ENCODE data around the gene IQSEC3.
"Not testable (repeated sequence)": the region's sequence is repeated elsewhere in the genome, so short reads cannot be mapped to it uniquely, and the experiment has no call there.

Gene IQSEC3

DNA sequence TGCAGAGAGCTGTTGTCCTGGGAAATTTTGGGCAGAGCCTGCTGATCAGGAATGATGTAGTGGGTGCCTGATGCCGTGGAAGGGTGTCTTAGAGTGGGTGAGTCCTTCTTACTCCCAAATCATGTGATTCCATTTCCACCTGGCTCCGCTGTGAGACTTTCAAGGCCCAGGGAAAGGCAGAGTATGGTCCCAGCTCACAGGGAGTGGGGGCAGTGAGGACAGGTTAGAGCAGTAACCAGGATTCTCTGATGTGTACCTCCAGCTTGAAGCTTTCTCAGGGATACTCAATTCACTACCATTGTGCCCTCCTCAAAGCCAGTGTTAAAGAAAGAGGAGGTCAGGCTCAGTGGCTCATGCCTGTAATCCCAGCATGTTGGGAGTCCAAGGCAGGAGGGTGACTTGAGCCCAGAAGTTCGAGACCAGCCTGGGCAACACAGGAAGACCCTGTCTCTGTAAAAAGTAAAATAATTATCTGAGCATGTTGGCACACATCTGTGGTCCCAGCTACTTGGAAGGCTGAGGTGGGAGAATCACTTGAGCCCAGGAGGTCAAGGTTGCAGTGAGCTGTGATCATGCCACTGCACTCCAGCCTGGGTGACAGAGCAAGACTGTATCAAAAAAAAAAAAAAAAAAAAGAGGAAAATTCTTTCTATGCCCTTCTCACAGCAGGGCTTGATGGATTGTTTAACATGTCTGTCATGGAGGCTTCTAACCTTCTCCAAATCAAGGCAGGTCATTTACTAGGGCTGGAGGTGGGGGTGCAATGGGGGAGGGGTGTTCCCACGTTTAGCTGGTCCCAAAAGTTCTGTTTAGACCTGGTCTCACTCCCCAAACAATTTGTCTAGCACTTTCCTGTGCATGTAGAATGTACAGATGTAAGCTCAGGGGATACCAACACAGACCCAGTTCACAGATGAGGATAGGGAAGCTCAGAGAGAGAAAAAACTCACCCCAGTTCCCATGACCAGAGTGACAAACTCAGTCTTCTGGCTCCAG, 12.5 kb upstream of the IQSEC3 start:
- DNase-seq, result no peak

DNA sequence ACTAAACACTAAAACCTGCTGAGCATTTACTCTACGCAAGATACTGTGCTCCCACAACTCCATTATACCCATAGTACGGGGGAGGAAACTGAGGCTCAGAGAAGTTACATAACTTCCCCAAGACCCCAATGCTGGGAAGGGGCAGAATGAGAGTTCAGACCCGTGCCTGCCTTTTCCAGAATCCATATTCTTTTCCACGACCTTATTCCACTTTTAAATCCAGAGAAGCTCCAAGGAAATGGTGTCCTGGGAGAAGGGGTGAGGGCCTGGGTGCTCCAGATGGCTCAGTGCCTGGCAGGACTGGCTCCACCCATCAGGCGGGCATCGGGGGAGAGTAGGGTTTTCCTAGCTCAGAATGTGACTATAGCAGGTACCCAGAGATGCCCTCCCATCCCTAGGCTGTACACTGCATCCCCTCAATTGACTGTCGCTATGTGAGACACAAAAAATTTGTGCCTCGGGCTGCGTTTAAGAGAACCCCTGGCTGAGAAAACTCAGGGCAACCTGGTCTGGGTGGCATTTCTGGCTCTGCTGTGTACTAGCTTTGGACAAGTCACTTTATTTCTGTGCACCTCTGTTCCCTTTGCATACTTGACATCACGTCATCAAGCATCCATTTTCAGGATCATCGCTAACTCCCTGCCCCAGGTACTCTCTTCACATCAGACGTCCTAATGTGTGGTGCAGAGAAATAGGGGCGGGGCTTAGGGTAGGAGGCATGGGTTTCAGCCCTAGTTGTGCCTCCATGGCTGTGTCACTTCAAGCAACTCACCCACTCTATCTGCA, 11.6 kb upstream of the IQSEC3 start:
- no peak for DNase-seq

- no peak for DNase-seq
These were observed 9.8 kb upstream of the IQSEC3 start for GRCh38 chr12:56683-57346.

DNA sequence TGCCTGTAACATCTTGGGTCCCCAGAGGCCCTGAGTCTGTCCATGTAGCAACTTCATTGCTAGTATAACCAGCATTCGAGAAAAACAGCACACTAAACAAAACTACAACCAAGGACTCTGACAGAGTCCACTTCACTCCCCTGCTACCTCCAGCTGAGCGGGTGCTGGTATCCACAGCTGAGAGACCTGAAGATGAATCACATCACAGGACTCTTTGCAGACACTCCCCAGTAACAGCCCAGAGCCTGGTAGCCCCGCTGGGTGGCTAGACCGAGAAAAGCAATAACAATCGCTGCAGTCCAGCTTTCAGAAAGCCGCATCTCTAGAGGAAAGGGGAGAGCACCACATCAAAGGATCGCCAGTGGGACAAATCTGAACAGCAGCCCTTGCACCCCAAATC, 9.0 kb upstream of the IQSEC3 start:
- no peak for DNase-seq

DNA sequence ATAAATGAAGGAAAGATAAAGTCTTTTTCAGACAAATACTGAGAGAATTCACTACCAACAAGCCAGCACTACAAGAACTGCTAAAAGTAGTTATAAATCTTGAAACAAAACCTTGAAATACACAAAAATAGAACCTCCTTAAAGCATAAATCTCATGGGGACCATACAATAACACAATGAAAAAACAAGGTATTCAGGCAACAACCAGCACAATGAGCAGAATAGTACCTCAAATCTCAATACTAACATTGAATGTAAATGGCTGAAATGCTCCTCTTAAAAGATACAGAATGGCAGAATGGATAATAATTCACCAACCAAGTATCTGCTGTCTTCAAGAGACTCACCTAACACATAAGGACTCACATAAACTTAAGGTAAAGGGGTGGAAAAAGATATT, 7.7 kb upstream of the IQSEC3 start:
- no peak for DNase-seq

GRCh38 chr12:61845-62244, 4.7 kb upstream of the IQSEC3 start:
- DNase-seq, result not testable (repeated sequence)

DNA sequence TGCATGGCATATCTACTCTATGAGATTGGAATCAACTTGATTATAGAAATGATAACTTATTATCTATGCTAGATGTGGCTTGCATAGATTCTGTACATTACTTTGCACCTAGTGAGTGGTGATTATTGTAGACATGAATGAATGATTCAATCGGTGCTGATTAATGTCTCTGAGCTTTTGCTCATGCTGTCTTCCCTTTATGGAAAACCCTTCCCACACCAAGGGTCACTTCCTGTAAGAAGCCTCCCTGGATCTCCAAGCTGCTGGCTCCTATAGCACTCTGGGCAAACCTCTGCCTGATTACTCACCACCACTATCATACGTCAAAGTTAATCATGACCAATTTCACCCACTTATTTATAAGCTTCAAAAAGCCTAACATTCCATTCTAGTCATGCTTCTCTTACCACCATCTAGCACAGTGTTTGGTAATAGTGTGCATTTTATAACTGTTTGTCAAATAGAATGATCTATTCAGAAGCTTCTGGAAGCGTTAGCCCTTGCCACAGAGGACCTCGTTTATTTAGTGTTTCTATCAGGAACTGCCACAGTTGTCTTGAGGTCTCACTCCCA, 990 bp upstream of the IQSEC3 start:
- DNase-seq, result not testable (repeated sequence)

DNA sequence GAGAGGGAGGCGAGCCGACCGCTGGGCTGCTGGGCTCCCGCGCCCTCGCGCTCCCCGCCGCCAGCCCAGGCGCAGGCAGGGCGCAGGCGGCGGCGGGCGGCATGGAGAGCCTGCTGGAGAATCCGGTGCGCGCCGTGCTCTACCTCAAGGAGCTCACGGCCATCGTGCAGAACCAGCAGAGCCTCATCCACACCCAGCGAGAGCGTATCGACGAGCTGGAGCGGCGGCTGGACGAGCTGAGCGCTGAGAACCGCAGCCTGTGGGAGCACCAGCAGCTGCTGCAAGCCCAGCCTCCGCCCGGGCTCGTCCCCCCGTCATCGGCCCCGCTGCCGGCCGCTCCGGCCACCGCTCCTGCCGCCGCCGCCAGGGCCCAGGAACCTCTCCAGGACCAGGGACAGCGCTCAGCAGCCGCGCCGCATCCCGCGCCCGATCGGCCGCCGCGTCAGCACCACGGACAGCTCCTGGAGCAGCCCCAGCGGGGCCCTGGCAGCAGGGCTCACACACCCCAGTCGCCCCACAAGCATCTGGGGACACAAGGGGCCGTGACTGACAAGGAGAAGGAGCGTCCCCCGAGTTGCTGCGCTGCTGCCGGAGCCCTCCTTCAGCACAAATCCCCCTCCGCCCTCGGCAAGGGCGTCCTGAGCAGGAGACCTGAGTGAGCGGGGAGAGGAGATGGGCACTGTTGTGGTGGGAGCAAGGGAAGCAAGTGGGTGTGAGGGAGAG, 376 bp downstream of the IQSEC3 start:
- not testable (repeated sequence) for DNase-seq

DNA sequence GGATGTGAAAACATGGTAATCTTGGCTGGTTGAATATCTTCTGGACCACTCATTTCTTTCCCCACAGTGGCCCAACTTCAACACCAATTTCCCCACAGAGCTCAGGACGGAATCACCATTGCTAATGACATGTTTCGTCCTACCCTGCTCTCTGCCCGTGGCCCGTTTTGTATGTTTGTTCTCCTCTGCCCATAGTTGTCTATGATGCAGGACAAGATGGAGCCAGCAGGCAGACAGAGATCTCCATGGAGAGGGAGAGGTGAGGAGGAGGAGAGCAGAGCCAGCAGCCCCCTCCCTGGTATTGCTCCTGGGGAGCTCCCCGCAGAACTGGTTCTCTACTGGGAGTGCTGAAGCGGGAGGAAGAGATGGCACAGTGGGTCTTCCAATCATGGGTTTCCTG, 3.1 kb downstream of the IQSEC3 start:
- DNase-seq, result not testable (repeated sequence)

DNA sequence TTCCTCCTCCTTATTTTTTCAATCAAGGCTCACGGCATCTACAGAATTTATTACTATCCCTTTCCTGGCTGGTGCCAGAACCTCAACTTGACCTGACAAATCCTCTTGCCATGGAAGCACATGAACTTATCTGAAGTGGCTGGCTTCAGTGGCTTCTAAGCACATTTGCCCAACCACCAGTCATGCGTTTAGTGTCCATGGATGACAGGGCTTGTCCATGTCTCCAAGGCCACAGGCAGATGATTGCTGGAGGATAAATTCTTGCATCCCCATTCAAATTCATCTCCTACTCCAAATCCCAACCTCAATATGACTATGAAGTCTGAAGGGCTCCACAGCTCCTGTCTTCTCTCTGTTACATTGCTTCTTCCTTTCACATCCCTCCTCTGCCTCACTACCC, 4.0 kb downstream of the IQSEC3 start:
- DNase-seq, result not testable (repeated sequence)

- not testable (repeated sequence) for DNase-seq
These were observed 5.5 kb downstream of the IQSEC3 start for GRCh38 chr12:72018-72417.

DNA sequence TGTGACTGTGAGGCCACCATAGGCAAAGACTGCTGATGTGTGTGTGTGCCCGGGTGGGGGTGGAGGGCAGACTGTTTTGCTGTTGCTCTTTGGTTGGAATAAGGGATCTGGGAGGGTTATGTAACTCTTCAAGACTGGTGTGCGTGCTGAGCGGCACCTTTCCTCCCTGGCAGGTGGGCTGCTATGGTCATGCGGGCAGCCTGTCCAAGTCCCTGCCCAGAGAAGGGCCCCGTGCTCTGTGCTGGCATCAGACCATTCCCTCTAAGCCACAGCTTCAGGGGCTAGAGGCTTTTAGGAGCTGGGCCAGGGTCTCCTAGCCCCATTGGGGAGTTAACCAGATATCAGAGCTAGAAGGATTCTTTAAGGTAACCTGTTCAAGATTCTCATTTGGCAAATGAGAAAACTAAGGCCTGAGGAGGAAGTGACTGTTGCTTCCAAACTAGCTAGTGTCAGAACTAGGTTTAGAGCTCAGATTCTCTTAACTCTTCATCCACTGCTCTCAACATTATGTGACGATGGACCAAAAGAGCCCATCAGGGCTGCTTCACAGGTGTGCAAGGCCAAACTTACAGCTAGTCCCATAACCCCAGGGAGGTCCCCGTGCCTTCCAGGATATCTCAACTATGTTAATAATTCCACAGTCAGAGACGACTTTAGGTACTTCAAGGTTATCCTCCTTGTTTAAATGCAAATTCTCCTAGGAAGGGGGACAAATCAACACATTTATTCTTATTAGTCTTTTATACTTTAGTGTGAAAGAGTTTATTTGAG, 8.0 kb downstream of the IQSEC3 start:
- DNase-seq, result not testable (repeated sequence)

DNA sequence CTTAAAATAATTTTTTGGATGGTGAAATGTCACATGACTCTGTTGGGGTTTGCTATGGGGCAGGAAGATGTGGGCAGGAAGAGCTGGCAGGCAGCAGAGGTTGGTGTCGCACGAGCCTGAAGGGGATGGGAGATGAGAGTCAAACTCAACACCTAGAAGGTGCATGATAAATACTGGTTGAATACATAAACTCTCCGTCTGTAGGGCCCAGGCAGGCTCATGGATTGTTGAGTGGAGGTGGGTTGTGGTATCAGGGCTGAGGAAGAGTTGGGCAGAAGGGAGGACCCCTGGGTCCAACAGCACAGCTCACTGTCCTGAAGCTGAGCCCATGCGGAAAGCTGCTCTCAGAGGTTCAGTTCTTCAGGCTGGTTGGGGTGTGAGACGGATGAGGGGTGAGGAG, 9.0 kb downstream of the IQSEC3 start:
- not testable (repeated sequence) for DNase-seq

DNA sequence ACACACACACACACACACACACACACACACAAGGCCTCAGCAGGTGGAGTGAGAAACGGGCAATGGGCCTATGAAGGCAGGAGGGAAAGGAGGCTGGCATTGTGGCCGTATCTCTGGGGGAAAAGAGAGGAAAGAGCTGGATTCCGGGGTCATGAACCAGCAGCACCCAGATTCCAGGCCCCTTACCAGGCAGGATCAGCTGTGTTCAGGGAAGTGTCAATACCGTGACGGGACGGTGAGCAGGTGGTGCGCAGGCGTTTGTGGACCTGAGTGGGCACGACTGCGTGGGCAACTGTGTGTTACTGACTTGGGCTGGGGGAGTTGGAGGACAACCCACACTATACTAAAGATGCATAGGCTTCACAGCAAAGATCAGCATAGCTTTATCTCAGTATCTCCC, 9.5 kb downstream of the IQSEC3 start:
- not testable (repeated sequence) for DNase-seq

- not testable (repeated sequence) for DNase-seq
These were observed 10.0 kb downstream of the IQSEC3 start for GRCh38 chr12:76551-76950.

DNA sequence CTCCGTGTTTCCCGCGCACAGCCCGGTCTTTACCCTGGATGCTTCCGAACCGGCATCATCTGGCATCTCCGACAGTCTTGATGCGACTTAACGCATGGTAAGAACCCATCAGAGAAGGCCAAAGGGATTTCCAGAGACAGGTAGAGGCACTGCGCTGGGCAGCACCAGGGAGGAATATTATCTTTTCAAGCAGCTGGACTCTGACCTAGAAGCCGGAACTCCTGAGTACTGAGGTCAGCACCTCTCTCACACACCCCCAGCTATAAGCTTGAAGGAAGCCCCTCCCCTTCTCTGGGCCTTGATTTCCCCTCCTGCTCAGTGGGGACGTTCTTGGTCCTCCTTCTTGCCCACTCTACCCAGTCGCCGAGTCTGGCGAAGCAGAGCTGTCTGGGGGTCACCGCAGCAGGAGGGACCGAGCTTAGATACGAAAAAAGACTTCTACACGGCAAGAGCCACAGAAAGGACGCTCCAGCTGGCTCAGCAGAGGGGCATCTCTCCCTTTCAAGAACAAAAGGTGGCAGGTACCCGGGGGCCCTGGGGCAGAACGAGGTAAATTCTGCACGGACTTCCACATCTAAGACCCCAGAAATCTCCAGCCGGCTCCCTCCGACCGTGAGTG, 10.6 kb downstream of the IQSEC3 start:
- not testable (repeated sequence) for DNase-seq

GRCh38 chr12:77769-78383, 11.3 kb downstream of the IQSEC3 start:
- not testable (repeated sequence) for DNase-seq

GRCh38 chr12:78981-79380, 12.4 kb downstream of the IQSEC3 start:
- DNase-seq, result no peak

- no peak for DNase-seq
These were observed 14.2 kb downstream of the IQSEC3 start for GRCh38 chr12:80681-81190.

- no peak for DNase-seq
These were observed 16.2 kb downstream of the IQSEC3 start for GRCh38 chr12:82740-83139.

All from SIG-M5 (cell line).